Measurements from ENCODE around the gene TMC6.

The TMC6 gene

GRCh38 chr17:78063489-78063888 lies 65.1 kb downstream of the TMC6 start:
- peak; percentile 32 for DNase-seq

GRCh38 chr17:78062596-78062995 lies 66.0 kb downstream of the TMC6 start:
- DNase-seq: no peak
